ENCODE measurements around the gene ZNF45.
"Not testable (repeated sequence)": the region's sequence is repeated elsewhere in the genome, so short reads cannot be mapped to it uniquely, and the experiment has no call there.

Gene ZNF45
- total RNA-seq: 15.8 to 38.2 (median 19.6) reads per million in 3 experiments

- DNase-seq: peak; percentile 83
Observed at GRCh38 chr19:43934985-43935708, at the start of gene ZNF45. Gene ZNF45 (minus strand): TSS chr19:43935282. CDS start chr19:43922185, 13,097 bp downstream.

GRCh38 chr19:43984687-43985000, 49.6 kb upstream of the ZNF45 start:
- DNase-seq: no peak

- peak; percentile 58 for DNase-seq
Observed at GRCh38 chr19:43983912-43984686, 49.0 kb upstream of the ZNF45 start, which contains the start of gene ZNF155. Gene ZNF155 (plus strand): TSS chr19:43984188. CDS start chr19:43988544, 4,356 bp downstream.

GRCh38 chr19:43983544-43983911, 48.4 kb upstream of the ZNF45 start:
- DNase-seq: no peak

GRCh38 chr19:43976732-43977131, 41.6 kb upstream of the ZNF45 start:
- no peak for DNase-seq

- no peak for DNase-seq
Observed at GRCh38 chr19:43966079-43966694, 31.1 kb upstream of the ZNF45 start.

- no peak for DNase-seq
Observed at GRCh38 chr19:43960411-43960810, 25.3 kb upstream of the ZNF45 start.

GRCh38 chr19:43957891-43958290, 22.8 kb upstream of the ZNF45 start:
- no peak for DNase-seq

GRCh38 chr19:43956827-43957226, 21.7 kb upstream of the ZNF45 start:
- no peak for DNase-seq

- peak; percentile 36 for DNase-seq
Observed at GRCh38 chr19:43950834-43951645, 16.0 kb upstream of the ZNF45 start, which contains the start of gene ZNF221. Gene ZNF221 (plus strand): TSS chr19:43951228. CDS start chr19:43962727, 11,499 bp downstream.

GRCh38 chr19:43949803-43950202, 14.7 kb upstream of the ZNF45 start:
- not testable (repeated sequence) for DNase-seq

- DNase-seq: not testable (repeated sequence)
Observed at GRCh38 chr19:43947412-43947811, 12.3 kb upstream of the ZNF45 start.

- no peak for DNase-seq
Observed at GRCh38 chr19:43941209-43941608, 6.1 kb upstream of the ZNF45 start.

- DNase-seq: no peak
Observed at GRCh38 chr19:43940719-43941118, 5.6 kb upstream of the ZNF45 start.

GRCh38 chr19:43939557-43940260, 4.6 kb upstream of the ZNF45 start:
- no peak for DNase-seq

- DNase-seq: no peak
Observed at GRCh38 chr19:43936188-43936587, 1.1 kb upstream of the ZNF45 start.

GRCh38 chr19:43934055-43934984, 762 bp downstream of the ZNF45 start:
- DNase-seq: no peak

- DNase-seq: no peak
Observed at GRCh38 chr19:43928820-43929219, 6.3 kb downstream of the ZNF45 start.

GRCh38 chr19:43923875-43924274, 11.2 kb downstream of the ZNF45 start:
- no peak for DNase-seq

- DNase-seq: no peak
Observed at GRCh38 chr19:43914051-43914450, 21.0 kb downstream of the ZNF45 start.

- DNase-seq: no peak
Observed at GRCh38 chr19:43913383-43913782, 21.7 kb downstream of the ZNF45 start.

Measured in central memory CD4-positive, alpha-beta T cell (primary cell).